ENCODE results near the gene SPOCK1. TPM values are rescaled to one million over a fixed set of nuclear protein-coding genes. Genes with fewer than 3 reads are reported as not detected.

SPOCK1 gene
- total RNA-seq, 1 experiment from 2014 or later: 0.27 TPM

GRCh38 chr5:137096149-137097103 lies 402.7 kb downstream of the SPOCK1 start (continued):
- TF ChIP-seq, protein P1, sequence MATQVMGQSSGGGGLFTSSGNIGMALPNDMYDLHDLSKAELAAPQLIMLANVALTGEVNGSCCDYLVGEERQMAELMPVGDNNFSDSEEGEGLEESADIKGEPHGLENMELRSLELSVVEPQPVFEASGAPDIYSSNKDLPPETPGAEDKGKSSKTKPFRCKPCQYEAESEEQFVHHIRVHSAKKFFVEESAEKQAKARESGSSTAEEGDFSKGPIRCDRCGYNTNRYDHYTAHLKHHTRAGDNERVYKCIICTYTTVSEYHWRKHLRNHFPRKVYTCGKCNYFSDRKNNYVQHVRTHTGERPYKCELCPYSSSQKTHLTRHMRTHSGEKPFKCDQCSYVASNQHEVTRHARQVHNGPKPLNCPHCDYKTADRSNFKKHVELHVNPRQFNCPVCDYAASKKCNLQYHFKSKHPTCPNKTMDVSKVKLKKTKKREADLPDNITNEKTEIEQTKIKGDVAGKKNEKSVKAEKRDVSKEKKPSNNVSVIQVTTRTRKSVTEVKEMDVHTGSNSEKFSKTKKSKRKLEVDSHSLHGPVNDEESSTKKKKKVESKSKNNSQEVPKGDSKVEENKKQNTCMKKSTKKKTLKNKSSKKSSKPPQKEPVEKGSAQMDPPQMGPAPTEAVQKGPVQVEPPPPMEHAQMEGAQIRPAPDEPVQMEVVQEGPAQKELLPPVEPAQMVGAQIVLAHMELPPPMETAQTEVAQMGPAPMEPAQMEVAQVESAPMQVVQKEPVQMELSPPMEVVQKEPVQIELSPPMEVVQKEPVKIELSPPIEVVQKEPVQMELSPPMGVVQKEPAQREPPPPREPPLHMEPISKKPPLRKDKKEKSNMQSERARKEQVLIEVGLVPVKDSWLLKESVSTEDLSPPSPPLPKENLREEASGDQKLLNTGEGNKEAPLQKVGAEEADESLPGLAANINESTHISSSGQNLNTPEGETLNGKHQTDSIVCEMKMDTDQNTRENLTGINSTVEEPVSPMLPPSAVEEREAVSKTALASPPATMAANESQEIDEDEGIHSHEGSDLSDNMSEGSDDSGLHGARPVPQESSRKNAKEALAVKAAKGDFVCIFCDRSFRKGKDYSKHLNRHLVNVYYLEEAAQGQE (IDR thresholded peaks at IDR 0.05; ENCODE audit: low read depth): no peak
- no peak for TF ChIP-seq EZH2phosphoT487 (IDR thresholded peaks at IDR 0.05; ENCODE audit: borderline replicate concordance)
- TF ChIP-seq FOSL1 (IDR thresholded peaks at IDR 0.05; ENCODE audit: low read depth): no peak
- TF ChIP-seq, protein P2, sequence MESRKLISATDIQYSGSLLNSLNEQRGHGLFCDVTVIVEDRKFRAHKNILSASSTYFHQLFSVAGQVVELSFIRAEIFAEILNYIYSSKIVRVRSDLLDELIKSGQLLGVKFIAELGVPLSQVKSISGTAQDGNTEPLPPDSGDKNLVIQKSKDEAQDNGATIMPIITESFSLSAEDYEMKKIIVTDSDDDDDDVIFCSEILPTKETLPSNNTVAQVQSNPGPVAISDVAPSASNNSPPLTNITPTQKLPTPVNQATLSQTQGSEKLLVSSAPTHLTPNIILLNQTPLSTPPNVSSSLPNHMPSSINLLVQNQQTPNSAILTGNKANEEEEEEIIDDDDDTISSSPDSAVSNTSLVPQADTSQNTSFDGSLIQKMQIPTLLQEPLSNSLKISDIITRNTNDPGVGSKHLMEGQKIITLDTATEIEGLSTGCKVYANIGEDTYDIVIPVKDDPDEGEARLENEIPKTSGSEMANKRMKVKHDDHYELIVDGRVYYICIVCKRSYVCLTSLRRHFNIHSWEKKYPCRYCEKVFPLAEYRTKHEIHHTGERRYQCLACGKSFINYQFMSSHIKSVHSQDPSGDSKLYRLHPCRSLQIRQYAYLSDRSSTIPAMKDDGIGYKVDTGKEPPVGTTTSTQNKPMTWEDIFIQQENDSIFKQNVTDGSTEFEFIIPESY (IDR thresholded peaks at IDR 0.05; ENCODE audit: extremely low read depth, insufficient replicate concordance, low read length): no peak
- no peak for TF ChIP-seq SP1 (IDR thresholded peaks at IDR 0.05; ENCODE audit: low read depth)
- TF ChIP-seq RAD21 (IDR thresholded peaks at IDR 0.05; ENCODE audit: low read depth): no peak

- Histone ChIP-seq H3K4me3 (replicated peaks in 1 of 2; ENCODE audit: low read depth in 1 of 2, low read length in 2 of 2) (no peak overlapping the region), H3K9me3 (ENCODE audit: control insufficient read depth in 1 of 2, insufficient read depth in 1 of 2, low read depth in 1 of 2, low read length in 2 of 2) (no peaks in the 10 kb centered on the region), H2AFZ (ENCODE audit: low read depth, low read length, poor library complexity, severe bottlenecking) (no peak overlapping the region), H3K9me2 (ENCODE audit: insufficient read depth) (no peaks in the 10 kb centered on the region), H3K4me2 (ENCODE audit: low read length) (no peak overlapping the region), H3K79me2 (ENCODE audit: insufficient read depth, low read length) (no peaks in the 10 kb centered on the region), H3K4me1 (ENCODE audit: control insufficient read depth in 1 of 2, insufficient read depth in 2 of 2, low read length in 2 of 2) (no peaks in the 10 kb centered on the region), H3K9ac (ENCODE audit: low read length) (no peak overlapping the region), H4K20me1 (ENCODE audit: insufficient read depth) (no peaks in the 10 kb centered on the region), H3K36me3 (ENCODE audit: control insufficient read depth in 1 of 2, insufficient read depth in 2 of 2, low read length in 2 of 2) (no peaks in the 10 kb centered on the region), H3K27ac (ENCODE audit: low read depth, low read length) (no peak overlapping the region), H3K27me3 (ENCODE audit: insufficient read depth, low read length) (peaks cover 32% of the 10 kb centered on the region)
- RAD21 ChIA-PET (ENCODE audit: low non-redundant PET in 1 of 2, low total read pairs in 2 of 2, uncharacterized antibody in 2 of 2, unreplicated experiment in 2 of 2): no interaction called here
- intact Hi-C loops (cut with micrococcal nuclease): no loop called here
- POLR2A ChIA-PET: no interaction called here
- BruUV-seq (replicated peaks): no TSS peak
- CTCF ChIA-PET: no interaction called here
- DNase-seq (ENCODE audit: low read depth, low spot score) (no peak), ATAC-seq (no peak)
- TF ChIP-seq TCF7L2 (IDR thresholded peaks at IDR 0.05; ENCODE audit: borderline replicate concordance, extremely low read depth, insufficient read depth, insufficient read length) (no peak), ATF3 (IDR thresholded peaks at IDR 0.05) (no peak), YY1 (IDR thresholded peaks at IDR 0.05; ENCODE audit: extremely low read depth, insufficient replicate concordance, low read depth, low read length) (no peak), CTCF (IDR thresholded peaks at IDR 0.05 in 2 of 3, conservative IDR thresholded peaks at IDR 0.05 in 1 of 3; ENCODE audit: borderline replicate concordance in 1 of 3, insufficient read depth in 1 of 3, low read depth in 2 of 3, low read length in 2 of 3) (no peak)
- TF ChIP-seq, protein P3, sequence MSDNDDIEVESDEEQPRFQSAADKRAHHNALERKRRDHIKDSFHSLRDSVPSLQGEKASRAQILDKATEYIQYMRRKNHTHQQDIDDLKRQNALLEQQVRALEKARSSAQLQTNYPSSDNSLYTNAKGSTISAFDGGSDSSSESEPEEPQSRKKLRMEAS (IDR thresholded peaks at IDR 0.05): no peak
- TF ChIP-seq, protein P2 (IDR thresholded peaks at IDR 0.05; ENCODE audit: extremely low read depth, insufficient replicate concordance, low read length): no peak
These were observed 403.5 kb downstream of the SPOCK1 start for GRCh38 chr5:137095597-137095996.

All from HCT116 (cell line).